Hematopoietic multipotent progenitor cell treated with erythropoietin and hydrocortisone succinate and interleukin-3 and kit ligand, for 8 days (in vitro differentiated cells): ENCODE results near the gene B3GALT6.
A peak's percentile ranks its signal among the peaks of the same experiment; 100 is the strongest.

Source experiments
- DNase-seq: peaks from one replicate; pipeline ENCODE4 v3.0.0-alpha.2; 2015

Gene B3GALT6

DNA sequence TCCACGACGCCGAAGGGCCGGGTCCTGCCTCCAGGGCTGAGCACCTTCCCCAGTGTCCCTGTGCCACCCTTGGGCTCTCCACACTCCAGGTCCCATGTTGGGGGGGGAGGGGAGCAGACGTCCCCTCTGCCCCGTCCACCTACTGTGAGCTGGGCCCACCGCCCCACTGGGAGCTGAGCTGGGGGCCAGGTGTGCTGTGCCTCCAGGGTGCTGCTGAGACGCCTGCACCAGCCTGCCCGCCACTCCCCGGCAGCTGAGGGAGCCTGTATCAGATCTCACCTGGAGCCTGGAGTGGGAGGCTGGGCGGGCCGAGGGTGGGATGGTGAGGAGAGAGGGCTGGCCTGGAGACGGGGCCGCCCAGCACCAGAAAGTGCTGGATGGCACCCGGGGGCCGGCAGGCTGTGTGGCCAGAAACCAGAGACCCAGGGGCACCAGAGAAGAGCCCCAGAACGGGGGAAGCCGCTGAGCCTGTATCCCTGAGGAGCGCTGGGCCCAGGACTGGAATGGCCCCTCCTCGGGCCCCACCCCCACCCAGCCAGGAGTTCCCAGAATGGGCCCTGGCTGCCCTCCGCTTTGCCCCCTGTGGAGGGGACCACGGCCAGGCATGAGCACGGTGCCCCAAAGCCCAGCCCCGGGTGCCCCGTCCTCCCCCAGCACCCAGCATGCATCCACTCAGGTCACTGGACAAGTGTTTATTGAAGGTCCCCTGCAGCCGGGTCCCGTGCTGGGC is 29.0 kb upstream of the B3GALT6 start:
- DNase-seq, result no peak

DNA sequence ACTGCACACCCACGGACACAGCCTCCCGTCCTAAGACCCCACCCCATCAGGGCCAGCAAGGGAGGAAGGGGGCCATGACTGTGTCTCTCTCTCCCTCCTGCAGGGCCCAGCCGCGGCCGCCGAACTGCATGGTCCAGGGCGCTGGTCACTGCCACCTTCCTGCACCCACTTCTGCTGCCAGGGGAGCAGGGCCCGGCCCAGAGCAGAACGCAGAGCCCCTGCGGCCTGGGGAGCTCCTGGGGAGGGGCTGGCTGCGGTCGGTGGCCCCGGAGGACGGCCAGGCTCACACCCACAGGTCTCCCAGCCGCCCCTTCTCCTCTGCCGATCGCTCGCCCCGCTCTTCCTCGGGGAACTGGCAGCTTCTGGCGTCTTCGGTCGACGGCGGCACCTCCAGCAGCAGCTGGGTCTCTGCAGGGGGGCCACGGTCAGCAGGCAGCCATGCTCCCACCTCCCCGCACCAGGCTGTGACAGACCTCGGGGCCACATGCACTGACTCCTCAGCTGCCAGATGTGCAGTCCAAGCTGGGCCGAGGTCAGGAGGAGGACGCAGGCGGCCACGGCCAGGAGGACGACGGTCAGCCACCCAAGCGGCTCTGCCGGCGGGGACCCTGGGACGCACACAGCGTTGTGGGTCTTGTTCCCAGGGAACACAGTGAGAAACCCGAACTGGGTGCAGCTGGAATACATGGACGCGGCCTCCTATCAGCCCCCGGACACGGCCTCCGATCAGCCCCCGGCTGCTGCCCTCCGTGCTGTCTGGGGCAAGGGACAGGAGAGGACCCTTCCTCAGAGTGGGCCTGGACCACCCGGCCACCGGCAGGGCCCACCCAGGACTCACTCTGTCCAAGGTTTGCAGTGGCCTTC is 28.2 kb upstream of the B3GALT6 start:
- no peak for DNase-seq

DNA sequence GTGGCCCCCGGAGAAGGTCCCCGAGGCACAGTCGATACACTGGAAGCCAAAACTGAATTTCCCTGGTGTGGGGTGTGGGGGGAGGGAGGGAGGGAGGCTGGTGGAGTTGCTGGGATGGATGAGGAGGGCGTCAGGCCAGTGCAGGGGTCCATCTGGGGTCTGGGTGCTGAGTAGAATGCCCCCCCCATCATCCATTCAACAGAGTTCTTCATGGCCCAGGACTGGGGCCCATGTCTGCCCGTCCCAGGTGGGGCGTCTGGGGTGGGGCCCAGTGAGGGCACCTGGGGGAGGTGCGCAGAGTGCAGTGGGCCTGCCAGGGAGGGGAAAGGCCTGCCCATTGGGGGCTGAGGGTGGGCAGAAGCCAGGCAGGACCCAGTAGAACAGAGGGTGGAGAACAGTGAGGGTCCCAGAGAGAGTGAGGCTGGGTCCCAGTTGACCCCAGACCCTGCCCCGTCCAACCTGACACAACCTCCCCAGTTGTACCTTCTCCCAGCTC is 27.6 kb upstream of the B3GALT6 start:
- no peak for DNase-seq

DNA sequence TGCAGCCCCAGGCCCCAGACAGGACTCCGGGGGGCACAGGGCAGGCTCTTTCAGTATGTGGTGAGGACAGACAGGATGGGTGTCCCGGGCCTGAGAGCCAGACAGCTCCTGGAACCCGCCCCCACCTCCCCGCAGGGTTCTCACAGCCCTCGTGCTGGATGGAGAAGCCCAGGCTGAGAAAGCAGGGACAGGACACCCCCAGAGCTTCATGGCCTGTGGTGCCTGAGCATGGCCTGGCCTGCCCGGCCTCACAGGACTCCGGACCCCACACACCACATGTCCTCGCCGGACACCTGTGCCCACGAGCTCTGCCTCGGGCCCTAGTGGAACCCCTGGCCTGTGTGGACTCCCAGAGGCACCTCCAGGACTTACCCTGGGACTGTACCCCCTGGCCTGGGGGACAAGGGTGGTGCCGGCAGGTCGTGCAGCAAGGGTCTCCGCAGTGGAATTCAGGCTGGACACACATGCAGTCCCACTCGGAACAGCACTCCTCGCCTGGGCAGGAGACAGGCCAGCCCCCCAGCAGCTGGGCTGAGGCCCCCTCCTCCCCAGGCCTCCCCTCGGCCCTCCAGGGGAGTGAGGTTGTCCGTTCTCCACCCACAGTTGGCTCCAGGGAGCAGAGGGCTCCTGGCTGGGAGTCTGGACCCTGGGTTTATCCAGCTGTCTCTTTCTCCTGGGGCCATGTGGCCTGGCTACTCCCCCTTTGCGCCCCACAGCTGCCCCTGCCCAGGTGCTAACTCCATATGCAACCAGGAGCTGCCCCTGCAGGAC is 26.9 kb upstream of the B3GALT6 start:
- no peak for DNase-seq

DNA sequence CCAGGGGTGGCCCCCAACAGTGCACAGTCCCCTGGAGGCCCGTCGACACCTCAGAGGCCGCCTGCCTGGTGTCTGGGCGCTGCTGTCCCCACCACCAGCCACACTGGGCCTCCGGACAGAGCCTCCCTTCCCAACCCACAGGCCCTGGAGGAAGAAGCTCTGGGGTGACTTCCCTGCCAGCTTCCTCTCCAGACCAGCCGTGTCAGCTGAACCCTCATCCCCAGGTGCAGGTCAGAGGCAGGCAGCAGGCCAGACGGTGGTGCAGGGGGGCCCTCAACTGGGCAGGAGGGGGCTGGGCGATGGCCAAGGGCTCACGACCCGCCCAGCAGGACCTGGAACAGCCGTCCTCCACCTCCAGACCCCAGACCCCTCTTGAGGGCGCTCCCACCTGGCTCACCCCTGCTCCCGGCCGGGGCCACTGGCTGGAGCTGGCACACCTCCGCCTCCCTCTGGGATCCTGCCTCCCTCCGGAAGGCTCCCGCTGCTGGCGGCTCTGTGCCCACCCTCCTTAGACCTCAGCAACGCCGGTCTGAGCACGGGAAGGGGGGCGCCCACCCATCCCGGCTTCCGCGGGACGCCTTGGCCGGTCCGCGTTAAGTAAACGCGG is 26.2 kb upstream of the B3GALT6 start:
- no peak for DNase-seq

DNA sequence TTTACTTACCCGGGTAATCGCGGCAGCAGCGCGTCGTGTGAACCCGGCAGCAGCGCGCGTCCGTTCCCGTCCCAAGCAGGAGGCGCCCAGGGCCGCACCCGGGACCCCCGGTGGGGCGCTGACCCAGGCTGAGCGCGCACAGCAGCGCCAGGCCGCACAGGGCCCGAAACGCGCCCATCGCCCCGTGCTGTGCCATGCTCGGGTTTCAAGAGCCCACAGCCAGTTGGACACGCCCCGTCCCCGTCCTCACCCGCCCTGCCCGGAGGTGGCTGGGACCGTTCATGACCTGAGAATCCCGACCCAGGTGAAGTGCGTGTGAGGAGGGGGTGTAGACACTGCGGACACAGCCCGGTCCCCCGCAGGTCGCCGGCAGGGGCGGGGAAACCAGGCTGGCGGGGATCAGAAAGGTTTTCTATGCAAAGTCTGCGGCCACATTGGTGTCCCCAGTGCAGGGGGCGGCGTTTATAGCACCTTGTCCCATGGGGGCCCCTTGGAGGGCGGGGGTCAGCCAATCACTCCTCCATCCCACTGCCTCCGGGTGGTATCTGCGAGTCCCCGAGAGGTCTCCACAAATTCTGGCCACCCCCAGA is 25.6 kb upstream of the B3GALT6 start, which contains the start of gene TNFRSF18:
TSS of gene TNFRSF18 (minus strand) at position 217 of the 590 bp plus-strand sequence. CDS start at position 196, 21 bp downstream.
- DNase-seq, result no peak

DNA sequence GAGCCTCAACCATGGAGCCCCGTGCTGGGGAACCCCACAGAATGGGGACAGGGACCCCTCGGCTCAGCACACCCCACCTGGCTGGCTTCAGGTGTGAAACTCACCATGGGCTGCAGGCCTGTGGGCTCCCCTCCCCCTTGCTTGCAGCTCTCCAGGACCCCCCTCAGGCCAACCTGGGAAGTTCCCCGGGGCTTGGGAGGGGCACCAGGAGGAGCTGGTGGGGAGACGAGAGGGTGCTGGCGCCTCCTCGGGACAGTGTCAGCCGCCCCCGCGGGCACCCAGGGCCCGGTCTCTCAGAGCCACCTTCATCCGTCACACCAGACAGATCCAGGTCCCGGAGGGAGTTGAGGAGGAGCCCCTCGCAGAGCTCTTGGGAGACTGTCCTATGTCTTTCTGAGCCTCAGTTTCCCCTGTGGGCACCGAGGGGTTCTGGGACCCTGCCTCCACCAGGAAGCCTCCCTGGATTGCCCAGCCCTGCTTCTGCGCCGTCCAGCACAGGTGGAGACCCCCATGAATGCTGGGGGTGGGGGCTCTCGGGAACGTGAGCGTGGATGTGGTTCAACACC is 25.0 kb upstream of the B3GALT6 start:
- DNase-seq, result no peak

DNA sequence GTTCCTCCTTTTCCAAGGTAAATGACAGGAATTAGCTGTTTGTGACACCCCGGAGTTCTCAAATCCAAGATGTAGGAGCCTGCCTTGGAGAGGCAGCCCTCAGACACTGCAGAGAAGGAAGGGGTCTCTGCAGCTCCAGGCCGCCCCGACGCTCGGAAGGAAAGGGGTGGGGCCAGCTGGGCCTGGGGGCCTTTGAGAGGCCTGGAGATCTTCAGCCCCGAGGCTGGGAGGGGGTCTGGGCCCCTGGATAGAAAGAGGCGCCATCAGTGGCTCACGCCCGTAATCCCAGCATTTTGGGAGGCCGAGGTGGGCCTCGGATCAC is 24.5 kb upstream of the B3GALT6 start:
- no peak for DNase-seq

DNA sequence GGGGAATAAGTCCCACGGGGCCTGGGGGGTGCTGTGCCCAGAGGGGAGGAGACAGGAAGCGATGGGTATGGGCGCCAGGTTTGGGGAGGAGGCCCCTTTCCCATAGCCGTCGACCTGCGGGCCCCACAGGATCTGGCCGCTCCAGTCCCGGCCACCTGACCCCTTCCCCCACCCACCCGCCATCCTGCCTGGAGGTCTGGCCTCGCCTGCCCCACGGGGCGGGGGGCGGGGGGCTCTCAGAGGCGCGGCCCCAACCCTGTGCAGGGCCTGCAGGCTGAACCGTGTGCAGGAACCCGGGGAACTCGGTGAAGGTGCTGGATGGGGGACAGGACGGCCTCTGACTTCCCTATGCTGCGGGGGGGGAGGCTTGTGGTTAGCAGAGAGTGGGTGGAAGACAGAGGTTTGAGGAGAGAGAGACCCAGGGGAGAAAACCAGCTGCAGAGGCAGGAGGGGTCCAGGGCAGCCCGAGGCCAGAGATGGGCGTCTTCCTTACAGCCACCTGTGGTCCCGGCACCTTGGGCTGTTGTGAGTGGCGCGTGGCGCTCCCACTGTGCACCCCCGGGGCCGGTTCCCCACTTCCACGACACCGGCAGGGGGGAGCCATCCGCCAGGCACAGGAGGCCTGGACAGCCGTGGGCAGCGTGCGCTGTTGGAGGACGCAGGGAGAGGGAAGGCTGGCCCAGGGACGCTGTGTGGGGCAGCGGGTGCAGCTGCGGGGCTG is 23.2 kb upstream of the B3GALT6 start:
- DNase-seq, result no peak

DNA sequence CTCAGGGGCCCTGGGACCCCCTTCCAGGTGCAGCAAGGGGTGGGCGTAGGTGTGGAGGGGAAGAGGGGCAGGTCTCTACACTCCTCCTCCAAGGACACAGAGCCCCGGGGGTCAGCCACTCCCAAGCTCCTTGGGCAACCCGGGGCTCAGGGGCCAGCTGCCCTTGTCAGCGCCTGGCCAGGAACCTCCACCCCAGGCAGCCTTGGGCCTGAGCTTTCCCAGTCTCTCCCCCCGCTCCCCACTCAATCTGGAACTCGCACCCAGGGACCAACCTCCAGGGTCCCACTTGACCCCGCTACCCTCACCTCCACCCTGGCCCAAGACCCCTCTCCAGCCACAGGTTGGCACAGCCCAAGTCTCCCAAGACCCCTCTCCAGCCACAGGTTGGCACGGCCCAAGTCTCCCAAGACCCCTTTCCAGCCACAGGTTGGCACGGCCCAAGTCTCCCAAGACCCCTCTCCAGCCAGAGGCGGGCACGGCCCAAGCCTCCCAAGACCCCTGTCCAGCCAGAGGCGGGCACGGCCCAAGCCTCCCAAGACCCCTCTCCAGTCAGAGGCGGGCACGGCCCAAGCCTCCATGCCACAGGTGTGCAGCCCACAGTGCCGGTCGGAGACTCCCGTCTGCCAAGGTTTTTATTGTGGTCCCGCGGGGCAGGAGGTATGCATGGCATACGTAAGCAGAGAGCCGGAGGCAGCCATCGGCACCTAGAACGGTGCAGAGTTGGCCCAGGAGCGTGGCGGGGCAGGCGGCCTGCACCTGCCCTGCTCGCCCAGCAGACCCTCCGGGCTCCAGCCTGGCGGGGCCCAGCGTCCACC is 21.1 kb upstream of the B3GALT6 start:
- DNase-seq, result no peak

DNA sequence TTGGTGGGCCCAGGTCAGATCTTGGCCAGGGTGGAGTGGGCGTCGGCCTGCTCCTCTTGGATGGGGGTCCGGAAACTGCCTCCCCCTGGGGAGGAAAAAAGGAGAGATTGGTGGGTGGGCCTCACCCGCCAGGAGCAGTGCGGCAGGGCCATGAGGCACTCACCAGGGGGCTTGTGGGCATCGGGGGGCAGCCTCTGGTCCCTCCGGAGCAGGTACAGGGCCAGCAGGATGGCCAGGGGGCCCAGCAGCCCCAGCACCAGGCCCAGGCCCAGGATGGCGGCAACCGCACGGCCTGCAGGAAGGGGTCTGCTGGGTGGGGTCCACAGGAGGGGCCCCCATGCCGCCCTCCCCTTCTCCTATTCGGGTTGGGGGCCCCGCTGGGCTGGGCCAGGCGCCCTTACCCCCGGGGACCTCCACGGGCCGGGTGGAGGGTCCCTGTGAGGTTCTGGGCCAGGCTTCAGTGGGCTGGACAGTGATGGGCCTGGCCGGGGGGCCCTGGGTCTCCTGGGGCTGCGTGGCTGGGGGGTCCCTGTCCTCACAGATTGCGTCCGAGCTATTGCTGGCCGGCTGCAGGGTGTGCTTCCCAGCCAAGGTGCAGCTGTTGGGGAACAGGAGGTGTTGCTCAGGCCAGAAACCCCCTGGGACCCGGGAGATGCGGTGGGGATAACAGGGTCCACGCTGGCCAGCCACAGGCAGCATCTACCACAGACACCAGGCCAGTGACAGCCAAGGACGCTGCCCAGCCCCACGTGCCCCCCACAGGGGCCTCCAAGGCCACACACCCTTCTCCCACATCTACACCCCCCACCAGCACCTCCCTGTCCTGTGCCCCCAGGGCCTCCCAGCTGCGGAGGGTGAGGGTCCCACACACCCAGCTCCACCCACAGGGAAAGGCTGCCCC is 20.2 kb upstream of the B3GALT6 start:
- DNase-seq, result no peak

DNA sequence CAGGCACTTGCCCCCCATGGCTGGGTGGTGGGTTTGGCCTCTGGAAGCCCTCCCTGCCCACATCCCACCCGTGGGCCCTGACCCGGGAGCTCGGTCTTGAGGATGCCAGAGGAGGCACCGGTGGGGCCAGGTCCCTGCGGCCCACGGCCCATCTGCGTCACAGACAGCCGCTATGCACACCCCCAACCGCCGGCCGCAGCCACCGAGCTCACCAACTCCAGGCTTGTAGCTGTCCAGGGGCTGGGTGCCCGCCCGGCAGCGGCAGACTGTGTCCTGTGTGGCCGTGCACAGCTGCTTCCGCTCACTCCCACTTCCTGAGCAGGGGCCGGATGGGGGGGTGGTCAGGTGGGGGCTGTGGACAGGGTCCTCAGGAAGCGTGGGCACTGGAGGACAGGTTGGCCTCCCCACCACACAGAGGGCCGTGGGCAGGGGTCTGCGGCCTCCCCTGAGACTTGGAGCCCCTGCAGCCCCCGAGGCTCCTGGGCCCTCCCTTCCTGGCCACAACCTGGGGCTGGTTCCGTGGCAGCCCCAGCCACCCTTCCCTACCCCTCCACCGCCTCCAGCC is 19.2 kb upstream of the B3GALT6 start:
- DNase-seq, result peak; percentile 16

DNA sequence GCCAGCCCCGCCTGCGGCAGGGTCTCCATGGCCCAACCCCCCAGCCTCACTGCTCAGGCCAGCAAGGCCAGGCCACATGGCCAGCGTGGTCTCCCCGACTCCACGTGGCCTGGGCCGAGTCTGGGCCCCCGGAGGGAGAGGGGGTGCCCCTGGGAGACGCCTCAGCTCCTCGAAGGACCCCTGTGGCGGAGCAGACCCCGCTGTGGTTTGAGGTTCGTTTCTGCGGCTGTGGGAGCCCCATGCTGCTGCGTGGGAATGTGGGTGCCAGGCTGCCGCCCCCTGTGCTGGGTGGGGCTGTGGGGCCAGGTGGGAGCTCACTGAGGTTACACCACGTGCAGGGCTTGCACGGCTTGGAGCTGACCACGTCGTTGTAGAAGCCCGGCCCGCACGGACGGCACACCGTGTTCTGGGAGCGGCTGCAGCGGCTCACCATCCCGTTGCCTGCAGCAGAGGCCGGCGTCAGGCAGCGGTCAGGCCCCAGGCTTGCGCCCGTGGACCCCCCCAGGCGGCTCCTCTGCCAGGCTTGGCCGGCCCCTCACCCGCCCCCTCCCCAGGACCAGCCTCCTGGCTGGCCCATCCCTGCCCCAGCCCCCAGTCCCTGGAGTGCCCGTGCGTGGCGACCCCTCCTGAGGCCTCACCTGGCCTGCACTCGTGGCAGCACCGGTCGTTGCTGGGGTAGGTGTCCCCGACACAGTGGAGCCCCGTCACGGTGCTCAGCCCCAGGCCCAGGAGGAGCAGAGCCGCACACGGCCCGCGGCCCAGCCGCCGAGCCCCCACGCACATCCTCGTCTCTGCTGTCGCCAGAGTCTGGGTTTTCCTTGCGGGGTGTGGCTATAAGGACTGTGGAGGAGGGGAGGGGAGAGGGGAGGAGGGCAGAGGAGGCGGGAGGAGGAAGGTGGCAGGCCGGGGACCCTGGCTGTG is 18.4 kb upstream of the B3GALT6 start, which contains the start of gene TNFRSF4:
TSS of gene TNFRSF4 (minus strand) at position 809 of the 921 bp plus-strand sequence. CDS start at position 783, 26 bp downstream.
- no peak for DNase-seq

DNA sequence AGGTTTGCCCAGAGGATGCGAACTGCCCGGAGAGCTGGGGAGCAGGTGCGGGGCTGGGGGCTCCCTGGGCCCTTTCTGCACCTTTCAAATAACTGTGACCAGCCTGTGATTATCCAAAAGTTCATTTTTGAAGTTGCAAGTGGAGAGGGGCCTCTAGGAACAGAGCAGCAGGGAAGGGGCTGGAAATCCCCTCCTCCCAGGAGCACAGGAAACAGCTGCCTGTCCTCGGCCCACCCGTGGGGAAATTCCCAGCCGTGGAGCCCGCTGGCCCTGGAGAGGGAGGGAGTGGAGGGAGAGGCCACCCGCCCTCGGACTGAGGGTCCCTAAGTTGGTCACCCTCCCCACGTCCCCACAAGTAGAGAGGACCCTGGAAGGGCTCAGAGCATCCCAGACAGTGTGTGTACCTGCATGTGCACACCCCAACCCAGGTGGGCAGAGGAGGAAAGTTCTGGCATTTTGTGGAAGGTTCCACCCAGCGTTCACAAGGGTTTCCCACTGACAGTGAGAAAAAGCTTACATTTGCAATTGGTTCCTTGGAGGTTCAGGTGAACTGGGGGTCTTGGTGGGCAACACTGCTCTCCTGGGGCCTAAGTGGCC is 16.9 kb upstream of the B3GALT6 start:
- no peak for DNase-seq

DNA sequence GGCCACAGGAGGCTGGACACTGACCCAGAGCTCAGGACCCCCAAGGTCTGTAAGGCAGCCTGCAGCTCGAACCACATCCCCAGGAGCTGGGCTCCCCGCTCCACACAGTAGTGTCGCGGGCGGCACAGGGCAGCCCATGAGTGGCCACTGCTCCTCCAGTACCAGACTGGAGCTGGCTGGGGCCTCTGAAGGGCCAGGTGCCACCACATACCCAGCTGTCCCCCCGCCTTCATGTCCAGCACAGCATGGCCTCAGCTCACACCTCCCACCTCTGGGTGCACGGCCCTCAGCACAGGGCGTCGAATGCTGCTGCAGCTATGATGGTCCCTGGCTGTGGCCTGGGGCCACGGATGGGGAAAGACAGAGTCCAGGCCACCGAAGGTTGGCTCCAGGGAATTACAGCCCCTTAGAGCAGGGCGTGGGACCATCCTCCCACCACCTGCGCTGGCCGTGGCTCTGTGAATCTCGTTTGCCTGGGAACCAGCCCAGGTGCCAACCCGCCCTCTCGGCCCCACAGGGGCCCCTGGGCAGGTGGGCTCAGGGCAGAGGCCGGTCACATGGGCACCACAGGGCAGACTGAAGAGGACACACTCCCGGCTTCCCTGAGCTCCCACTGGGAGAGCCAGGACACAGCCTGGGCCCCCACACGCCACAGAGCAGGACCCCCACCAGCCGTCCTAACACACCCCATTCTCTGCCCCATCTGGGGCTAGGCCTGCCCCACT is 16.0 kb upstream of the B3GALT6 start:
- no peak for DNase-seq

DNA sequence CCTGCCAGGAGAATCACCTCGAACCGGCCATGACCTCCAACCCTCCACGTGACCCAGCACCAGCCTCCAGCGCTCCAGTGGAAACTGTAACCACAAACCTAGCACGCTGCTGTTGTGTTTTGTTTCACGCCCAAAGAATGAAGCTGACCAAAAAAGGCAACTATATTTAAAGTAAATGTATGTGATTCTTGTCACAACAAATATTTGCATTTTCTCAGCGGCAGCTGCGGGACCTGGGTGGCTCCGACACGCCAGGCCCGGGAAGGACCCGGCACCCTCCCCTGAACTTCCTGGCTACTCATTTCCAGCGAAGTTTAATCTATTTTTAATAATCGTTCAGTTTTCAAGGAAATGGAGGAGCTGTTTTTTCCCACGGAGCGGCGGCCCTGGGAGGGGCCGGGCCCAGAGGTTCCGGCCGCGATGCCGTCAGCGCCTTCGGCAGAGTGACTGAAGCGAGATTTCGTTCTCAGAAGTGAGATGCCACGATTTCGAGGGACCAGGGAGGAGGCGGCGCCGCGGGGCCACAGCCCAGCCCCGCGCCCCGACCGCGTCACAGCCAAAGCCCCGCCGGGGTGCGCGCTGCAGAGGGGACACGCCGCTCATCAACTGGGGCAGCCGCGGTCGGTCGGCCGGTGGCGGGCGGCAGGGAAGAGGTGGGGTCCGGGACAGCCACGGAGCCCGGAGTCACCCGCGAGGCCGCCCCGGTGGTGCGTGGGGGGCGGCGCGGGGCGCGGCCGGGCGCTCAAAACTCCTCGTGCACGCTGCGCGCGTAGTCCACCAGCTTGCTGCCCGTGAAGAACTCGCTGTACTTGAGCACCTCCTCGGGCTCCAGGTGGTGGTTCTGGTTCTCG is 15.0 kb upstream of the B3GALT6 start:
- no peak for DNase-seq
